NT2/D1 (cell line): ENCODE results near the gene PPP2R3A.
A peak's percentile ranks its signal among the peaks of the same experiment; 100 is the strongest.

ENCODE experiments used
- DNase-seq: peaks from one replicate; pipeline ENCODE4 v3.0.0-alpha.2; 2011; ENCODE audit warnings: low read depth, low spot score
- H3K27me3 ChIP-seq: 2 replicates; pipeline ENCODE4 v1.6.0; 2011; ENCODE audit warnings: mild to moderate bottlenecking; ENCODE audit not compliant: insufficient read length, insufficient read depth
- H3K36me3 ChIP-seq: 2 replicates; pipeline ENCODE4 v1.6.1; 2011; ENCODE audit warnings: mild to moderate bottlenecking, low read length, mixed read lengths; ENCODE audit not compliant: insufficient read depth, insufficient read length
- H3K4me1 ChIP-seq: 2 replicates; pipeline ENCODE4 v1.5.1; 2011; ENCODE audit not compliant: insufficient read depth, insufficient read length
- H3K4me3 ChIP-seq: 2 replicates; pipeline ENCODE4 v1.5.1; 2011; ENCODE audit warnings: low read depth; ENCODE audit not compliant: insufficient read length
- H3K9ac ChIP-seq: 2 replicates; pipeline ENCODE4 v1.6.0; 2011; ENCODE audit warnings: low read depth; ENCODE audit not compliant: insufficient read length
- H3K9me3 ChIP-seq: 2 replicates; pipeline ENCODE4 v1.5.1; 2011; ENCODE audit warnings: mild to moderate bottlenecking, low read length; ENCODE audit not compliant: insufficient read depth
- SUZ12 ChIP-seq: IDR thresholded peaks from 2 replicates; pipeline ENCODE4 v1.6.1; 2011; ENCODE audit not compliant: insufficient read length, insufficient read depth; ENCODE audit errors: extremely low read depth
- YY1 ChIP-seq: IDR thresholded peaks from 2 replicates; pipeline ENCODE4 v1.6.1; 2011; ENCODE audit not compliant: insufficient read length, insufficient read depth
- ZNF274 ChIP-seq: IDR thresholded peaks from 2 replicates; pipeline ENCODE4 v1.6.1; 2011; ENCODE audit warnings: mild to moderate bottlenecking, low read depth, low read length

PPP2R3A gene

DNA sequence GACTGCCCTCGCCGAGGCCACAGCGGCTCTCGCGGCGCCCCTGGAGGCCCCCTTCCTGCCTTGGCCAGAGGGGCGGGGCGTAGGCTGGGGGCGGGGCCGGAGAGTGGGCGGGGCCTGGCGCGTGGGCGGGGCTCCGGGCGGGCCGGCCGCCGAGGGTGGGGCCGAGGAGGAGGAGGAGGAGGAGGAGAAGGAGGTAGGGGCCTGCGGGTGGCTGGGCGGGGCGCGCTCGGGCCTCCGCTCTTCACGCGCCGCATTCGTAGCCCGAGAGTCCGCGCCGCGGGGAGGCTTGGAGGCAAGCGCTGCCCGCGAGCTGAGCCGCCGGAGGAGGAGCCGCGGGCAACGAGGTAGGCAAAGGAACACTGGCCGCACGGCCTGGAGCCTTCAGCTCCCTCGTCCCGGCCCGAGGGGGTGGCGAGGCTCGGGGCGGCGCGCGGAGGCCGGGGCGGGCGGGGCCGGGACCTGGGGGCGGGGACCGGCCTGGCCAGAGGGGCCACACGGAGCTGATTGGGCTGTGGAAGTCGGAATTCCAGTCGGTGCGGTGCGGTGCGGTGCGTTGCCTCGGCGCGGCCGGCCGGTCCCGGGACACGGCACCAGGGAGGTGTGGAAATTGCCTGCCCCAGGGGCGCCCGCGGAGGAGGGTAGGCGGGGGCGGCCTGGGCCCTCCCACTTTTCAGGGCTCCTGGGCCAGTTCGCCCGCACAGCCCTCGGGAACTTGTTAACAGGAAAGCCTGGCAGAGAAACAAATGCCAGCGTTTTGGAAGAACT lies at the start of gene PPP2R3A:
TSS of gene PPP2R3A (plus strand) at position 223 of the 765 bp plus-strand sequence. CDS start 35,771 bp downstream, outside the sequence.
- peak within 1 kb of the TSS; percentile 79 for H3K4me3 ChIP-seq
- no peaks in the 10 kb centered on the region for H3K27me3 ChIP-seq
- no peaks in the 10 kb centered on the region for H3K36me3 ChIP-seq
- H3K9me3 ChIP-seq = 0 out of 2 replicates have a peak, but pooled peaks cover 10% of the 10 kb centered on the region
- TF ChIP-seq ZNF274 (no peak), SUZ12 (no peak), YY1 (no peak)
- peak; percentile 88 for DNase-seq
- no peaks in the 10 kb centered on the region for H3K4me1 ChIP-seq
- peak within 1 kb of the TSS; percentile 85 for H3K9ac ChIP-seq

DNA sequence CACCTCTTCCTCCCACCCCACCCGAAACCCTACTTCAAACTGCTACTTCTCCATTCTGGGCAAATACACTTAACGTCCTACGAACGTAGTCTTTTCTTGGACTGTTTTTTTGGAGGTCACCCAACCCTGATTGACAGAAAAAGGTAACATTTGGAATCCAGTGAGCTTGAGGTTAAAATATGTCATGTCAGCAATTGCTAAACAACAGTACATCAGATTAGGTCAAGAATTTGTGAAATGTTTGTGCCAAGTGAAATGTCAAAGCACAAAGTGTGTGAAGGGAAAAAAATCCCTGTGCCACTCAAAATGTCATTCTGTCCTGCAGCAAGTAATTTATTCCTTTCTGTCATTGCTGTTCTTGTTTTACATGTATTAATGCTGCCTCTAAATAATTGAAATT lies 49.2 kb upstream of the PPP2R3A start:
- Histone ChIP-seq H3K9ac (no peak overlapping the region), H3K36me3 (no peaks in the 10 kb centered on the region), H3K27me3 (no peaks in the 10 kb centered on the region), H3K4me3 (no peak overlapping the region), H3K4me1 (no peaks in the 10 kb centered on the region), H3K9me3 (no peaks in the 10 kb centered on the region)
- no peak for DNase-seq
- TF ChIP-seq SUZ12 (no peak), YY1 (no peak), ZNF274 (no peak)

DNA sequence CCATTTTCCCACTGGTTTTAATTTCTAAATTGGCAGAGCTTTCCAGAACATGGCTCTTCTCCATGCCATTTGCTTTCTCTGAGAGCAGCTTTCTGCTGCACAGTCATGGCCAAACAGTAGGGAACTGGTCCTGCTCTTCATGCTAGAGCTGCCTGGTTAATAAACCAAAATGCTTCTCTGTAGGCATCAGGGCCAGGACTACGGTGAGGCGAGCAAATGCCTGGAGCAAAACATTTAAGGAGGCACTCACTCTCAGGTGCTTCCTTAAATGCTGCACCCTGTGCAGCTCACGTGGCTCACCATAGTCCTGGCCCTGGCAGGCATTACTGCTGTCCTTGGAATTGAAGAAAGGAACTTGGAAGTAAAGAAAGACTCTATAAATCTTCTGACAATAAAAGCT lies 48.5 kb upstream of the PPP2R3A start:
- TF ChIP-seq ZNF274 = no peak
- no peak for TF ChIP-seq SUZ12
- no peak for TF ChIP-seq YY1
- no peaks in the 10 kb centered on the region for H3K4me1 ChIP-seq
- no peaks in the 10 kb centered on the region for H3K36me3 ChIP-seq
- H3K4me3 ChIP-seq = no peak overlapping the region
- no peaks in the 10 kb centered on the region for H3K9me3 ChIP-seq
- no peak for DNase-seq
- H3K9ac ChIP-seq = no peak overlapping the region
- no peaks in the 10 kb centered on the region for H3K27me3 ChIP-seq

- Histone ChIP-seq H3K27me3 (no peaks in the 10 kb centered on the region), H3K36me3 (no peaks in the 10 kb centered on the region), H3K4me3 (no peak overlapping the region), H3K9ac (no peak overlapping the region), H3K9me3 (no peaks in the 10 kb centered on the region), H3K4me1 (no peaks in the 10 kb centered on the region)
- TF ChIP-seq ZNF274 = no peak
- DNase-seq = no peak
Measured at GRCh38 chr3:135917927-135918597, 47.5 kb upstream of the PPP2R3A start.

GRCh38 chr3:135918600-135918999 lies 46.9 kb upstream of the PPP2R3A start:
- Histone ChIP-seq H3K4me3 (no peak overlapping the region), H3K27me3 (no peaks in the 10 kb centered on the region), H3K9me3 (no peaks in the 10 kb centered on the region), H3K4me1 (no peaks in the 10 kb centered on the region), H3K36me3 (no peaks in the 10 kb centered on the region), H3K9ac (no peak overlapping the region)
- TF ChIP-seq ZNF274 (no peak), SUZ12 (no peak), YY1 (no peak)
- DNase-seq = no peak

DNA sequence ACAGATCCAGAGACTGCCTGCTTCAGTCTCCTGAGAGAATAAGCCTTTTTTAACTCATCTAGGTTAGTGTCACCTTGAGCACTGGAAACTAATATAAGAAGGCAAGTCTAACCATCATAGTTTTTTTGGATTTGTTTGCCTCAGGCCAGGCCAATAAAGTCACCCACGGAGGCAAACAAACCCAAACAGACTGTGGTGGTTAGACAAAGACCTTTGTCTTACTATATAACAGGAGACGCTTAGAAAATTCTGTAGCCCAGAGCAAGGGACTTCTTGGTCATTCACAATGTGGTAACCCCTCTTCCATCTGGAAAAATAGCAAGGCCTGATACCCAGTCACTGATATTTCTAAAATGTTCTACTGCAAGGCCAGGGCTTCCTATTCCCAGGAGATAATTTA lies 45.3 kb upstream of the PPP2R3A start:
- Histone ChIP-seq H3K36me3 (no peaks in the 10 kb centered on the region), H3K27me3 (no peaks in the 10 kb centered on the region), H3K9me3 (no peaks in the 10 kb centered on the region), H3K4me1 (no peaks in the 10 kb centered on the region), H3K4me3 (no peak overlapping the region), H3K9ac (no peak overlapping the region)
- TF ChIP-seq SUZ12 = no peak
- no peak for TF ChIP-seq YY1
- no peak for TF ChIP-seq ZNF274
- no peak for DNase-seq

- no peak overlapping the region for H3K9ac ChIP-seq
- H3K36me3 ChIP-seq = no peaks in the 10 kb centered on the region
- H3K4me1 ChIP-seq = no peaks in the 10 kb centered on the region
- DNase-seq = no peak
- H3K9me3 ChIP-seq = no peaks in the 10 kb centered on the region
- TF ChIP-seq ZNF274 (no peak), SUZ12 (no peak), YY1 (no peak)
- H3K27me3 ChIP-seq = no peaks in the 10 kb centered on the region
- H3K4me3 ChIP-seq = no peak overlapping the region
Measured at GRCh38 chr3:135922903-135923250, 42.7 kb upstream of the PPP2R3A start.
